Measurements from ENCODE around the gene CASTOR2.
"Not testable (repeated sequence)": the region's sequence is repeated elsewhere in the genome, so short reads cannot be mapped to it uniquely, and the experiment has no call there.

Gene CASTOR2

GRCh38 chr7:75045881-75046280, 81.4 kb downstream of the CASTOR2 start:
- DNase-seq: no peak

GRCh38 chr7:75048435-75049379, 84.2 kb downstream of the CASTOR2 start:
- in situ Hi-C loops (cut with MboI; ENCODE audit: low pct_unique_long_range_greater_than_20kb, low sequenced_read_pairs): no loop called here
- DNase-seq: no peak

More at GRCh38 chr7:75045881-75046280, 81.4 kb downstream of the CASTOR2 start:
- in situ Hi-C loops (cut with MboI; ENCODE audit: low pct_unique_long_range_greater_than_20kb, low sequenced_read_pairs): no loop called here

GRCh38 chr7:75049817-75050216, 85.3 kb downstream of the CASTOR2 start:
- in situ Hi-C loops (cut with MboI; ENCODE audit: low pct_unique_long_range_greater_than_20kb, low sequenced_read_pairs): no loop called here
- DNase-seq: no peak

- DNase-seq: no peak
- in situ Hi-C loops (cut with MboI; ENCODE audit: low pct_unique_long_range_greater_than_20kb, low sequenced_read_pairs): no loop called here
Observed at GRCh38 chr7:75050501-75050900, 86.0 kb downstream of the CASTOR2 start.

GRCh38 chr7:75054744-75055143, 90.2 kb downstream of the CASTOR2 start:
- DNase-seq: no peak
- in situ Hi-C loops (cut with MboI; ENCODE audit: low pct_unique_long_range_greater_than_20kb, low sequenced_read_pairs): no loop called here

- DNase-seq: no peak
- in situ Hi-C loops (cut with MboI; ENCODE audit: low pct_unique_long_range_greater_than_20kb, low sequenced_read_pairs): no loop called here
Observed at GRCh38 chr7:75055155-75055554, 90.7 kb downstream of the CASTOR2 start.

- DNase-seq: no peak
- in situ Hi-C loops (cut with MboI; ENCODE audit: low pct_unique_long_range_greater_than_20kb, low sequenced_read_pairs): no loop called here
Observed at GRCh38 chr7:75055830-75056772, 91.6 kb downstream of the CASTOR2 start.

GRCh38 chr7:75058406-75058805, 93.9 kb downstream of the CASTOR2 start:
- no peak for DNase-seq
- in situ Hi-C loops (cut with MboI; ENCODE audit: low pct_unique_long_range_greater_than_20kb, low sequenced_read_pairs): no loop called here

GRCh38 chr7:75064291-75064690, 99.8 kb downstream of the CASTOR2 start:
- in situ Hi-C loops (cut with MboI; ENCODE audit: low pct_unique_long_range_greater_than_20kb, low sequenced_read_pairs): no loop called here
- DNase-seq: no peak

- in situ Hi-C loops (cut with MboI; ENCODE audit: low pct_unique_long_range_greater_than_20kb, low sequenced_read_pairs): no loop called here
- no peak for DNase-seq
Observed at GRCh38 chr7:75064801-75065200, 100.3 kb downstream of the CASTOR2 start.

GRCh38 chr7:75066521-75066920, 102.0 kb downstream of the CASTOR2 start:
- in situ Hi-C loops (cut with MboI; ENCODE audit: low pct_unique_long_range_greater_than_20kb, low sequenced_read_pairs): no loop called here
- no peak for DNase-seq

GRCh38 chr7:75072981-75073283, 108.4 kb downstream of the CASTOR2 start:
- in situ Hi-C loops (cut with MboI; ENCODE audit: low pct_unique_long_range_greater_than_20kb, low sequenced_read_pairs): no loop called here

GRCh38 chr7:75074262-75074641, 109.7 kb downstream of the CASTOR2 start:
- in situ Hi-C loops (cut with MboI; ENCODE audit: low pct_unique_long_range_greater_than_20kb, low sequenced_read_pairs); DNase-seq: not testable (repeated sequence)

More at GRCh38 chr7:75072981-75073283, 108.4 kb downstream of the CASTOR2 start:
- peak; percentile 52 for DNase-seq
